Activated CD4-positive, alpha-beta T cell treated with anti-CD3 and anti-CD28 coated beads, Interleukin-2, amount 50 U/mL, for 24 hours (primary cell): ENCODE results near the gene TMED1.
"Not testable (repeated sequence)": the region's sequence is repeated elsewhere in the genome, so short reads cannot be mapped to it uniquely, and the experiment has no call there.

ENCODE experiments used
- DNase-seq, 2 donors: peaks; one replicate each; pipeline ENCODE4 v3.0.0-alpha.2; 2020; ENCODE audit warnings: low read depth in 1 of 2, low spot score in 1 of 2

TMED1 gene

GRCh38 chr19:10862561-10863106 lies 26.6 kb upstream of the TMED1 start:
- DNase-seq = no peak

GRCh38 chr19:10861103-10861651 lies 25.2 kb upstream of the TMED1 start:
- no peak for DNase-seq

GRCh38 chr19:10858204-10858828 lies 22.3 kb upstream of the TMED1 start:
- no peak for DNase-seq

- not testable (repeated sequence) for DNase-seq
Observed at GRCh38 chr19:10856899-10857298, 20.9 kb upstream of the TMED1 start.

GRCh38 chr19:10855879-10856522 lies 20.0 kb upstream of the TMED1 start:
- no peak for DNase-seq

- DNase-seq = no peak
Observed at GRCh38 chr19:10854350-10855089, 18.5 kb upstream of the TMED1 start.

- DNase-seq = no peak
Observed at GRCh38 chr19:10852941-10853340, 16.9 kb upstream of the TMED1 start.

- no peak for DNase-seq
Observed at GRCh38 chr19:10852098-10852800, 16.2 kb upstream of the TMED1 start.

- no peak for DNase-seq
Observed at GRCh38 chr19:10850631-10851030, 14.6 kb upstream of the TMED1 start.

- DNase-seq = no peak
Observed at GRCh38 chr19:10848230-10848856, 12.3 kb upstream of the TMED1 start, which contains the start of gene C19orf38. TSS of gene C19orf38 (plus strand) at chr19:10848415. CDS start at chr19:10848509, 94 bp downstream.

GRCh38 chr19:10846500-10847202 lies 10.6 kb upstream of the TMED1 start:
- no peak for DNase-seq

GRCh38 chr19:10842788-10843187 lies 6.8 kb upstream of the TMED1 start:
- DNase-seq = no peak

- no peak for DNase-seq
Observed at GRCh38 chr19:10839114-10840050, 3.4 kb upstream of the TMED1 start.

GRCh38 chr19:10838377-10838776 lies 2.4 kb upstream of the TMED1 start:
- DNase-seq = no peak

- not testable (repeated sequence) for DNase-seq
Observed at GRCh38 chr19:10837649-10838048, 1.6 kb upstream of the TMED1 start.

- DNase-seq = peak in 1 of 2 donors; percentile 82
Observed at GRCh38 chr19:10836479-10837330, 693 bp upstream of the TMED1 start.

- DNase-seq = no peak
Observed at GRCh38 chr19:10835089-10835753, 791 bp downstream of the TMED1 start.
